HepG2 (cell line): ENCODE data around the gene SPACA4. TPM values are rescaled to one million over a fixed set of nuclear protein-coding genes. Genes with fewer than 3 reads are reported as not detected.
A peak's percentile ranks its signal among the peaks of the same experiment; 100 is the strongest.

ENCODE experiments used
- AHR ChIP-seq: IDR thresholded peaks from 2 replicates; pipeline ENCODE4 v1.6.1; 2018; ENCODE audit warnings: missing genetic modification reagents, missing compliant biosample characterization
- CC2D1A ChIP-seq: sonication (generic); formaldehyde crosslinking; IDR thresholded peaks from 2 replicates; pipeline ENCODE4 v1.8.1; 2023; ENCODE audit warnings: mild to moderate bottlenecking, missing genetic modification reagents
- GLI4 ChIP-seq: sonication (generic); formaldehyde crosslinking; IDR thresholded peaks from 2 replicates; pipeline ENCODE4 v1.5.1; 2020; ENCODE audit warnings: missing genetic modification reagents, mild to moderate bottlenecking, moderate library complexity, borderline replicate concordance
- HCFC1 ChIP-seq: fragments of 150-350 bp; IDR thresholded peaks from 2 replicates; pipeline ENCODE4 v1.6.1; 2014; ENCODE audit warnings: low read depth, low read length
- HNF4G ChIP-seq, 2 experiments: sonication (generic) in 1 of 2; formaldehyde crosslinking in 1 of 2; IDR thresholded peaks; 2 replicates each; pipeline versions ENCODE4 v1.4.0 to v1.6.1; 2011 to 2020; ENCODE audit warnings: borderline replicate concordance in 2 of 2, low read depth in 2 of 2, mild to moderate bottlenecking in 2 of 2, low read length in 1 of 2, missing genetic modification reagents in 1 of 2, moderate library complexity in 1 of 2
- MED8 ChIP-seq: sonication (generic); formaldehyde crosslinking; IDR thresholded peaks from 2 replicates; pipeline ENCODE4 v1.8.1; 2023; ENCODE audit warnings: mild to moderate bottlenecking, missing genetic modification reagents; ENCODE audit not compliant: insufficient replicate concordance
- SOX13 ChIP-seq, 3 experiments: fragments of 450-650 bp in 1 of 3; sonication (generic) in 1 of 3; formaldehyde crosslinking in 1 of 3; IDR thresholded peaks in 2 of 3; conservative IDR thresholded peaks in 1 of 3; 2 replicates each; pipeline versions ENCODE4 v1.5.0 to v1.6.1; 2016 to 2020; ENCODE audit warnings: antibody characterized with exemption in 1 of 3, mild to moderate bottlenecking in 1 of 3, missing compliant biosample characterization in 1 of 3, missing genetic modification reagents in 1 of 3, moderate library complexity in 1 of 3
- SP5 ChIP-seq: IDR thresholded peaks from 2 replicates; pipeline ENCODE4 v1.6.1; 2016; ENCODE audit warnings: low read depth, borderline replicate concordance
- THRA ChIP-seq: sonication (generic); formaldehyde crosslinking; IDR thresholded peaks from 2 replicates; pipeline ENCODE4 v1.4.0; 2020; ENCODE audit warnings: missing genetic modification reagents, borderline replicate concordance
- ZBTB14 ChIP-seq: sonication (generic); formaldehyde crosslinking; IDR thresholded peaks from 2 replicates; pipeline ENCODE4 v1.4.0; 2020; ENCODE audit warnings: missing genetic modification reagents
- ZNF768 ChIP-seq: sonication (generic); formaldehyde crosslinking; IDR thresholded peaks from 2 replicates; pipeline ENCODE4 v1.4.0; 2020; ENCODE audit warnings: missing genetic modification reagents
- polyA plus RNA-seq, 8 experiments: library from polyadenylated mRNA; depleted of rRNA in 3 of 8; stranded (reverse) in 7 of 8; unstranded in 1 of 8; fragments of >200 nt; fragmentation: Illumina TruSeq in 4 of 8; extraction: Trizol in 4 of 8; gene quantifications; 2 replicates each; pipeline versions ENCODE4 v1.2.1 to v1.2.3, GENCODE V29; 2011 to 2016; ENCODE audit warnings: low read depth in 4 of 8, missing spikeins in 1 of 8, mixed read lengths in 1 of 8; ENCODE audit not compliant: insufficient read depth in 1 of 8
- total RNA-seq, 5 experiments: library from RNA; depleted of rRNA; stranded (reverse); fragments of >200 nt; fragmentation: Illumina TruSeq; extraction: Trizol; gene quantifications; 2 replicates each; pipeline ENCODE4 v1.2.3, GENCODE V29; 2016; ENCODE audit warnings: low read depth in 1 of 5
- TF ChIP-seq, protein P1 (sequence below), 2 experiments: sonication (generic) in 1 of 2; formaldehyde crosslinking in 1 of 2; IDR thresholded peaks; 2 replicates each; pipeline versions ENCODE4 v1.4.0 to v1.6.1; 2018 to 2020; ENCODE audit warnings: missing genetic modification reagents in 2 of 2, borderline replicate concordance in 1 of 2, low read depth in 1 of 2, mild to moderate bottlenecking in 1 of 2, missing biosample characterization in 1 of 2
- TF ChIP-seq, protein P2 (sequence below), 2 experiments: sonication (generic) in 1 of 2; formaldehyde crosslinking in 1 of 2; IDR thresholded peaks; 2 replicates each; pipeline versions ENCODE4 v1.6.1 to v1.9.0; 2014 to 2022; ENCODE audit warnings: antibody characterized with exemption in 1 of 2, borderline replicate concordance in 1 of 2, inconsistent platforms in 1 of 2, low read depth in 1 of 2, missing genetic modification reagents in 1 of 2
- TF ChIP-seq, protein P3 (sequence below): fragments of 450-650 bp; IDR thresholded peaks from 2 replicates; pipeline ENCODE4 v1.6.1; 2017

The SPACA4 gene
- total and polyA plus RNA-seq, 2 of the 13 experiments (the other 11 are each of a cell fraction or from before 2014, with no cell fraction given) = not detected

GRCh38 chr19:48627201-48627864, 20.8 kb downstream of the SPACA4 start (continued):
- TF ChIP-seq SOX13 (IDR thresholded peaks at IDR 0.05) (no peak), SOX13 (CRISPR knock-in tag; conservative IDR thresholded peaks at IDR 0.05 in 1 of 2, IDR thresholded peaks at IDR 0.05 in 1 of 2) (peak in 1 of 2 experiments; percentile 80; a peak in 2 of 4 replicates), ZBTB14 (CRISPR knock-in tag) (no peak), AHR (CRISPR knock-in tag) (no peak), MED8 (no peak), ZNF768 (CRISPR knock-in tag) (no peak), SP5 (CRISPR knock-in tag) (peak; percentile 63; the same call in 1 of the 2 replicates), GLI4 (CRISPR knock-in tag) (no peak), HCFC1 (no peak), CC2D1A (CRISPR knock-in tag) (no peak), THRA (CRISPR knock-in tag) (no peak), HNF4G (IDR thresholded peaks at IDR 0.05; ENCODE audit: borderline replicate concordance, low read depth, low read length) (peak; percentile 79; the same call in 1 of the 2 replicates), HNF4G (CRISPR knock-in tag; IDR thresholded peaks at IDR 0.05; ENCODE audit: borderline replicate concordance, low read depth) (no peak)
- TF ChIP-seq, protein P1, sequence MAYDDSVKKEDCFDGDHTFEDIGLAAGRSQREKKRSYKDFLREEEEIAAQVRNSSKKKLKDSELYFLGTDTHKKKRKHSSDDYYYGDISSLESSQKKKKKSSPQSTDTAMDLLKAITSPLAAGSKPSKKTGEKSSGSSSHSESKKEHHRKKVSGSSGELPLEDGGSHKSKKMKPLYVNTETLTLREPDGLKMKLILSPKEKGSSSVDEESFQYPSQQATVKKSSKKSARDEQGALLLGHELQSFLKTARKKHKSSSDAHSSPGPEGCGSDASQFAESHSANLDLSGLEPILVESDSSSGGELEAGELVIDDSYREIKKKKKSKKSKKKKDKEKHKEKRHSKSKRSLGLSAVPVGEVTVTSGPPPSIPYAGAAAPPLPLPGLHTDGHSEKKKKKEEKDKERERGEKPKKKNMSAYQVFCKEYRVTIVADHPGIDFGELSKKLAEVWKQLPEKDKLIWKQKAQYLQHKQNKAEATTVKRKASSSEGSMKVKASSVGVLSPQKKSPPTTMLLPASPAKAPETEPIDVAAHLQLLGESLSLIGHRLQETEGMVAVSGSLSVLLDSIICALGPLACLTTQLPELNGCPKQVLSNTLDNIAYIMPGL (CRISPR knock-in tag; IDR thresholded peaks at IDR 0.05; ENCODE audit: borderline replicate concordance in 1 of 2, low read depth in 1 of 2) = no peak
- TF ChIP-seq, protein P2, sequence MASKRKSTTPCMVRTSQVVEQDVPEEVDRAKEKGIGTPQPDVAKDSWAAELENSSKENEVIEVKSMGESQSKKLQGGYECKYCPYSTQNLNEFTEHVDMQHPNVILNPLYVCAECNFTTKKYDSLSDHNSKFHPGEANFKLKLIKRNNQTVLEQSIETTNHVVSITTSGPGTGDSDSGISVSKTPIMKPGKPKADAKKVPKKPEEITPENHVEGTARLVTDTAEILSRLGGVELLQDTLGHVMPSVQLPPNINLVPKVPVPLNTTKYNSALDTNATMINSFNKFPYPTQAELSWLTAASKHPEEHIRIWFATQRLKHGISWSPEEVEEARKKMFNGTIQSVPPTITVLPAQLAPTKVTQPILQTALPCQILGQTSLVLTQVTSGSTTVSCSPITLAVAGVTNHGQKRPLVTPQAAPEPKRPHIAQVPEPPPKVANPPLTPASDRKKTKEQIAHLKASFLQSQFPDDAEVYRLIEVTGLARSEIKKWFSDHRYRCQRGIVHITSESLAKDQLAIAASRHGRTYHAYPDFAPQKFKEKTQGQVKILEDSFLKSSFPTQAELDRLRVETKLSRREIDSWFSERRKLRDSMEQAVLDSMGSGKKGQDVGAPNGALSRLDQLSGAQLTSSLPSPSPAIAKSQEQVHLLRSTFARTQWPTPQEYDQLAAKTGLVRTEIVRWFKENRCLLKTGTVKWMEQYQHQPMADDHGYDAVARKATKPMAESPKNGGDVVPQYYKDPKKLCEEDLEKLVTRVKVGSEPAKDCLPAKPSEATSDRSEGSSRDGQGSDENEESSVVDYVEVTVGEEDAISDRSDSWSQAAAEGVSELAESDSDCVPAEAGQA (IDR thresholded peaks at IDR 0.05; ENCODE audit: low read depth) = no peak
- TF ChIP-seq, protein P2 (CRISPR knock-in tag; IDR thresholded peaks at IDR 0.05; ENCODE audit: borderline replicate concordance) = no peak
- TF ChIP-seq, protein P3, sequence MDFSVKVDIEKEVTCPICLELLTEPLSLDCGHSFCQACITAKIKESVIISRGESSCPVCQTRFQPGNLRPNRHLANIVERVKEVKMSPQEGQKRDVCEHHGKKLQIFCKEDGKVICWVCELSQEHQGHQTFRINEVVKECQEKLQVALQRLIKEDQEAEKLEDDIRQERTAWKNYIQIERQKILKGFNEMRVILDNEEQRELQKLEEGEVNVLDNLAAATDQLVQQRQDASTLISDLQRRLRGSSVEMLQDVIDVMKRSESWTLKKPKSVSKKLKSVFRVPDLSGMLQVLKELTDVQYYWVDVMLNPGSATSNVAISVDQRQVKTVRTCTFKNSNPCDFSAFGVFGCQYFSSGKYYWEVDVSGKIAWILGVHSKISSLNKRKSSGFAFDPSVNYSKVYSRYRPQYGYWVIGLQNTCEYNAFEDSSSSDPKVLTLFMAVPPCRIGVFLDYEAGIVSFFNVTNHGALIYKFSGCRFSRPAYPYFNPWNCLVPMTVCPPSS = no peak
